ENCODE results near the gene HSD3B7. TPM values are rescaled to one million over a fixed set of nuclear protein-coding genes. Genes with fewer than 3 reads are reported as not detected.
"Not testable (repeated sequence)": the region's sequence is repeated elsewhere in the genome, so short reads cannot be mapped to it uniquely, and the experiment has no call there.

Gene HSD3B7
- total RNA-seq (1 to 10 TPM in 3 of 5 donors, under 1 TPM in 2; 0.33 to 3.5 (median 1.3) TPM), total RNA-seq (0.13 to 42.5 (median 1.2) reads per million in 29 experiments)
- total RNA-seq (2013), result 0.37 TPM

DNA sequence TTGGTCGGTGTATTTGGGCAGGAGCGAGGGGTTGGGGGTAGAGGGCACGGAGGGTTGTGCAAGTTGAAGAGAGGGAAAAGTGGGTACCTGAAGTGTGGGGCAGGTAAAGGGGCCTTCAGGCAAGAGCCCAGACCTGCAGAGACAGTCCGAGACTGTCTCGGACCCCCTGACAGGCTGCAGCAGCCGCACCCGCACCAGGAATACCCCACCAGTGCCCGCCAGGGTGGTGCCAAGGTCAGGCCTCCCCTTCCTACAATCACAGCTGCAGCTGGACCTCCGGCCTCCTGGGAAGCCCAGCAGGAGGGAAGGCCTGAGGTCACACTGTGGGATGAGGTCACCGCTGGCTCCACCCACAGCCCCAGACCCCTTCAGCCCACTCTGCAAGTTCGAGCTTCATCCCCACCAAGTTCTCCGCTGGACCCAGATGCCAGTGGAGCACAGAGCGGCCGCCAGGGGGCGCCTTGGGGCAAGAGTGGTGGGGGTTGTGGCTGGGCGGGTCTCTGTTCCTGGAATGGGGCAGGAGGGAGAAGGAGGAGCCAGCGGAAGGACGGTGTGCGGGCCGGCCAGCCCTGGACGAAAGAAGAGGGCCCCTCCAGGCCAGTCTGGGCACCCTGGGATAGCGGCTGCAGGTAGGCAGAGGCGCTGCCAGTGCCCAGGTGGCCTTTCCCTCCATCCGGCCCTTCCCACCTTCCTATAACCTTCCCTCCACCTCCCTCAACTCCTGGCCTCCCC lies at the start of gene HSD3B7:
HSD3B7 (plus strand) TSS at position 539 of the 732 bp plus-strand sequence. CDS start 452 bp downstream, outside the sequence.
- Histone ChIP-seq H3K36me3 (ENCODE audit: control insufficient read depth in 2 of 2, extremely low read depth in 1 of 2, insufficient read depth in 1 of 2, low read length in 1 of 2) (peaks cover 16 to 32% of the 10 kb centered on the region in 2 donors), H3K4me1 (ENCODE audit: control insufficient read depth in 1 of 2, extremely low read depth in 1 of 2, insufficient read depth in 2 of 2, low read length in 2 of 2) (peaks cover 0 to 9% of the 10 kb centered on the region in 2 experiments), H3K9me3 (no peaks in the 10 kb centered on the region), H3K4me3 (ENCODE audit: control insufficient read depth in 1 of 2, extremely low read depth in 1 of 2, low read length in 1 of 2) (no peak within 1 kb of the TSS), H3K27me3 (replicated peaks in 1 of 2; ENCODE audit: control insufficient read depth in 2 of 2, extremely low read depth in 1 of 2, insufficient read depth in 2 of 2, low read length in 1 of 2) (no peaks in the 10 kb centered on the region), H3K27ac (ENCODE audit: low read length) (no peak within 1 kb of the TSS)
- ChIA-PET CTCF (interaction anchor here (0.6 to 3.6 kb wide), 8 partner anchors 92 to 745 kb away, joined by 3 to 19 read pairs (median 5); no protein-coding TSS in a partner anchor), POLR2A (interaction anchor here in 1 of 2 donors (0.6 kb wide), 1 partner anchor 24 kb away, joined by 3 read pairs; no protein-coding TSS in a partner anchor)
- Mint-ChIP-seq H3K4me3 (no peak within 1 kb of the TSS), H3K27ac (no peak within 1 kb of the TSS), H3K27me3 (no peaks in the 10 kb centered on the region), H3K9me3 (no peaks in the 10 kb centered on the region), H3K4me1 (peaks cover 0 to 1% (median 0%) of the 10 kb centered on the region in 3 donors), H3K36me3 (peaks cover 13% of the 10 kb centered on the region)
- WGBS (ENCODE audit: insufficient coverage), result 54% methylated on average over 18 of the region's 24 CpGs
- peak; percentile 25 to 83 (median 70) for DNase-seq
- ATAC-seq (replicated peaks in 1 of 4), result peak; percentile 70 to 80 (median 77)

GRCh38 chr16:30937692-30938091 lies 47.3 kb upstream of the HSD3B7 start:
- Histone ChIP-seq H3K27ac (ENCODE audit: low read length) (no peak overlapping the region), H3K4me3 (ENCODE audit: control insufficient read depth in 1 of 2, extremely low read depth in 1 of 2, low read length in 1 of 2) (no peak overlapping the region), H3K36me3 (ENCODE audit: control insufficient read depth in 2 of 2, extremely low read depth in 1 of 2, insufficient read depth in 1 of 2, low read length in 1 of 2) (peaks cover 4% of the 10 kb centered on the region in 2 donors), H3K9me3 (no peaks in the 10 kb centered on the region), H3K27me3 (replicated peaks in 1 of 2; ENCODE audit: control insufficient read depth in 2 of 2, extremely low read depth in 1 of 2, insufficient read depth in 2 of 2, low read length in 1 of 2) (no peaks in the 10 kb centered on the region), H3K4me1 (ENCODE audit: control insufficient read depth in 1 of 2, extremely low read depth in 1 of 2, insufficient read depth in 2 of 2, low read length in 2 of 2) (peaks cover 0 to 20% of the 10 kb centered on the region in 2 experiments)
- Mint-ChIP-seq H3K36me3 (peaks cover 3% of the 10 kb centered on the region), H3K27ac (peak overlapping the region; percentile 3 to 13), H3K27me3 (no peaks in the 10 kb centered on the region), H3K4me3 (no peak overlapping the region), H3K9me3 (no peaks in the 10 kb centered on the region), H3K4me1 (peaks cover 25 to 36% (median 30%) of the 10 kb centered on the region in 3 donors)
- ATAC-seq (replicated peaks in 1 of 4) (no peak), DNase-seq (no peak)
- 21% methylated on average over 5 of the region's 5 CpGs for WGBS (ENCODE audit: insufficient coverage)
- ChIA-PET CTCF (interaction anchor here in 1 of 2 donors (0.6 kb wide), 1 partner anchor 244 kb away, joined by 4 read pairs; no protein-coding TSS in a partner anchor), POLR2A (no interaction called here)

- H3K9me3 ChIP-seq; H3K4me3 ChIP-seq (ENCODE audit: control insufficient read depth in 1 of 2, extremely low read depth in 1 of 2, low read length in 1 of 2); H3K36me3 ChIP-seq (ENCODE audit: control insufficient read depth in 2 of 2, extremely low read depth in 1 of 2, insufficient read depth in 1 of 2, low read length in 1 of 2); H3K4me3 Mint-ChIP-seq; ATAC-seq (replicated peaks in 1 of 4); DNase-seq; H3K36me3 Mint-ChIP-seq; H3K9me3 Mint-ChIP-seq; H3K27me3 ChIP-seq (replicated peaks in 1 of 2; ENCODE audit: control insufficient read depth in 2 of 2, extremely low read depth in 1 of 2, insufficient read depth in 2 of 2, low read length in 1 of 2); H3K27ac ChIP-seq (ENCODE audit: low read length); H3K27ac Mint-ChIP-seq; H3K27me3 Mint-ChIP-seq; POLR2A ChIA-PET: not testable (repeated sequence)
- H3K4me1 Mint-ChIP-seq, result peaks cover 24 to 37% (median 30%) of the 10 kb centered on the region in 3 donors
- peaks cover 0 to 19% of the 10 kb centered on the region in 2 experiments for H3K4me1 ChIP-seq (ENCODE audit: control insufficient read depth in 1 of 2, extremely low read depth in 1 of 2, insufficient read depth in 2 of 2, low read length in 2 of 2)
- CTCF ChIA-PET, result interaction anchor here (0.5 to 0.9 kb wide), 3 partner anchors 94 to 142 kb away, joined by 3 to 4 read pairs (median 3); no protein-coding TSS in a partner anchor
- 96% methylated on average over 7 of the region's 8 CpGs for WGBS (ENCODE audit: insufficient coverage)
Observed at GRCh38 chr16:30939571-30939970, 45.4 kb upstream of the HSD3B7 start.

GRCh38 chr16:30941600-30942425 lies 43.2 kb upstream of the HSD3B7 start:
- H3K36me3 Mint-ChIP-seq, result peaks cover 12% of the 10 kb centered on the region
- peak; percentile 93 to 94 (median 94) for ATAC-seq (replicated peaks in 1 of 4)
- H3K9me3 ChIP-seq, result no peaks in the 10 kb centered on the region
- peak overlapping the region; percentile 61 to 79 for H3K27ac Mint-ChIP-seq
- H3K27ac ChIP-seq (ENCODE audit: low read length), result peak overlapping the region; percentile 53
- peak overlapping the region in 1 of 2 donors; percentile 14 for H3K4me3 ChIP-seq (ENCODE audit: control insufficient read depth in 1 of 2, extremely low read depth in 1 of 2, low read length in 1 of 2)
- no peaks in the 10 kb centered on the region for H3K9me3 Mint-ChIP-seq
- ChIA-PET POLR2A (interaction anchor here (0.6 to 0.7 kb wide), 2 partner anchors 13 to 18 kb away, joined by 3 read pairs; partner anchors contain the start of gene FBXL19 (in 1 of the 2)), CTCF (interaction anchor here (0.5 to 2.9 kb wide), 9 partner anchors 12 to 928 kb away, joined by 3 to 21 read pairs (median 3); partner anchors contain the start of gene ZNF843 (in 1 of the 2))
- H3K36me3 ChIP-seq (ENCODE audit: control insufficient read depth in 2 of 2, extremely low read depth in 1 of 2, insufficient read depth in 1 of 2, low read length in 1 of 2), result peaks cover 3 to 7% of the 10 kb centered on the region in 2 donors
- peaks cover 0 to 13% of the 10 kb centered on the region in 2 experiments for H3K4me1 ChIP-seq (ENCODE audit: control insufficient read depth in 1 of 2, extremely low read depth in 1 of 2, insufficient read depth in 2 of 2, low read length in 2 of 2)
- no peaks in the 10 kb centered on the region for H3K27me3 ChIP-seq (replicated peaks in 1 of 2; ENCODE audit: control insufficient read depth in 2 of 2, extremely low read depth in 1 of 2, insufficient read depth in 2 of 2, low read length in 1 of 2)
- H3K27me3 Mint-ChIP-seq, result no peaks in the 10 kb centered on the region
- 26% methylated on average over 13 of the region's 15 CpGs for WGBS (ENCODE audit: insufficient coverage)
- peak in 29 of 35 experiments; percentile 29 to 81 (median 49) for DNase-seq
- H3K4me3 Mint-ChIP-seq, result no peak overlapping the region
- H3K4me1 Mint-ChIP-seq, result peaks cover 15 to 28% (median 20%) of the 10 kb centered on the region in 3 donors

- no CpG with 5 or more reads among the region's 4 CpGs for WGBS (ENCODE audit: insufficient coverage)
- Mint-ChIP-seq H3K27ac (peak overlapping the region; percentile 49 to 61), H3K36me3 (peaks cover 12% of the 10 kb centered on the region), H3K9me3 (no peaks in the 10 kb centered on the region), H3K4me3 (no peak overlapping the region), H3K4me1 (peaks cover 15 to 27% (median 20%) of the 10 kb centered on the region in 3 donors), H3K27me3 (no peaks in the 10 kb centered on the region)
- peaks cover 0 to 13% of the 10 kb centered on the region in 2 experiments for H3K4me1 ChIP-seq (ENCODE audit: control insufficient read depth in 1 of 2, extremely low read depth in 1 of 2, insufficient read depth in 2 of 2, low read length in 2 of 2)
- no peak for DNase-seq
- no peaks in the 10 kb centered on the region for H3K27me3 ChIP-seq (replicated peaks in 1 of 2; ENCODE audit: control insufficient read depth in 2 of 2, extremely low read depth in 1 of 2, insufficient read depth in 2 of 2, low read length in 1 of 2)
- H3K4me3 ChIP-seq (ENCODE audit: control insufficient read depth in 1 of 2, extremely low read depth in 1 of 2, low read length in 1 of 2), result peak overlapping the region in 1 of 2 donors; percentile 14
- peaks cover 4 to 6% of the 10 kb centered on the region in 2 donors for H3K36me3 ChIP-seq (ENCODE audit: control insufficient read depth in 2 of 2, extremely low read depth in 1 of 2, insufficient read depth in 1 of 2, low read length in 1 of 2)
- ChIA-PET POLR2A (interaction anchor here in 1 of 2 donors (0.9 kb wide), 1 partner anchor 135 kb away, joined by 7 read pairs; no protein-coding TSS in a partner anchor), CTCF (interaction anchor here (0.6 to 2.9 kb wide), 6 partner anchors 50 to 927 kb away, joined by 3 to 21 read pairs (median 4); partner anchors contain the start of gene ZNF843 (in 1 of the 2))
- ATAC-seq (replicated peaks in 1 of 4), result no peak
- H3K27ac ChIP-seq (ENCODE audit: low read length), result peak overlapping the region; percentile 53
- H3K9me3 ChIP-seq, result no peaks in the 10 kb centered on the region
Observed at GRCh38 chr16:30942426-30942806, 42.6 kb upstream of the HSD3B7 start.

All from T-cell (primary cell).